Upper lobe of left lung (tissue), 4 donors: Measurements from ENCODE around the gene ZNF513.

Source experiments
- CTCF ChIP-seq, 6 experiments: fragments of 450-650 bp in 4 of 6; fragments of 200-600 bp in 2 of 6; sonication (generic) in 2 of 6; IDR thresholded peaks; one replicate each; pipeline ENCODE4 v1.5.1; 2016 to 2019; ENCODE audit warnings: antibody characterized with exemption in 6 of 6
- EP300 ChIP-seq, 4 donors: sonication (generic); formaldehyde crosslinking; IDR thresholded peaks; one replicate each; pipeline ENCODE4 v1.5.1; 2017; ENCODE audit warnings: antibody characterized with exemption in 4 of 4, control low read depth in 2 of 4

DNA sequence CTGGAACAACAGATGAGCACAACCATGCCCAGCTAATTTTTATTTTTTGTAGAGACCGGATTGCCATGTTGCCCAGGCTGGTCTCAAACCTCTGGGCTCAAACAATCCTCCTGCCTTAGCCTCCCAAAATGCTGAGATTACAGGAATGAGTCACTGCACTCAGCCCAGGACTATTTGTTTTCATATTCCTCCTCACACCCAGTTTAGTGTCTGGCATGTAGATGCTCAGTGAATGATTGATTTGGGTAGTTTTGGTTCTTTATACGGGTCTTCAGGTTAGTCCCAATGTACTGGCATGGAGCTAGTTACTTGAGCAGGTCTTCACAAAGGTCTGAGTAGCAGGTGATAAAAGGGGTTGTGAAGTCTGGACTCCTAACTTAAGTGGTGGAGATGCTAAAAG is 16.6 kb downstream of the ZNF513 start:
- TF ChIP-seq CTCF (IDR thresholded peaks at IDR 0.05): no peak
- TF ChIP-seq EP300 (IDR thresholded peaks at IDR 0.05): no peak
